GM19397 (cell line): Measurements from ENCODE around the gene MIF4GD.

Source experiments
- ATAC-seq: cut with Tn5 transposase; IDR thresholded peaks from one replicate; pipeline ENCODE4 v1.9.1; 2021; ENCODE audit warnings: mild to moderate bottlenecking, moderate library complexity; ENCODE audit not compliant: unreplicated experiment

The MIF4GD gene

GRCh38 chr17:75238020-75238580, 32.9 kb downstream of the MIF4GD start:
- ATAC-seq = no peak

DNA sequence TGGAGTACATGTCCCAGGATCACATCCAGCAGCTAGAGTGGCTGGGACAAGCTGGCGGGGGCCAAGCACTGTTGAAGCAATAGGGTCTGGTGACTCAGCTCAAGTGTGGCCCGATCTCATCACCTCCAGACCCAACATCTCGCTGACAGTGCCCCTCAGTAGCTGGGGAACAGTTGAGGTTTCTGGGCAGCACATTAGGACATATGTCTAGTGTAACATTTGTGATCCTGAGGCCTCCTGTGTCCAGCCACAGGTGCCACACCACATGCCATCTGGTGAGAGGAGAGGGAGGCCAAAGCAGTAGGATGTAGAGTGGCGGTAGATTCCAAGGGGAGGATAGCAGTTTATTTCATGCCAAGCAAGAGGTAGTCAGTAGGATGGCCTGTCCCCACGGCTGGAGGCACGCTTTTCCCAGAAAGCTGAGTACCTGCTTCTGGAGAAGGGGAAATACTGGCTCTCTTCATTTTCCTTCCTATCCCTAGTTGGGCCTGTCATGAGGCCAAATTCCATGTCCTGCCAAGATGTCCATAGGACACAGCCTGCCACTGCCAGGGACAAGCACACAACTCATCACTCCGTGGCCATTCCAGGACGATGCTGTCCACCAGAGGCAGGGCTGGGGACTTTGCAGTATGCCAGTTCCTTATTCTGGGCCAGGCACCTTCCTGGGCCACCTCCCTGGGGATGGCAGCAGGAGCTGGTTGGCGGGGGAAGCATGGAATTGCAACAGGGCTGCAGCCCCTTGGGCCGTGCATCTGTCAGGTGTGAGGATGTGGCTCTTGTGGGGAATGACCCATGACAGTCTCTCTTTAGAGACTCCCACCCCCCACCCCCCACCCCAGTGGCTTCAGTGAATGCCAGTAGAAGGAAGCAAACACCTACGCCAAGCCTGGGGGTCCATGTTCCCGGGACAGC, 33.7 kb downstream of the MIF4GD start:
- no peak for ATAC-seq

- ATAC-seq = no peak
Measured at GRCh38 chr17:75232786-75233185, 38.2 kb downstream of the MIF4GD start.

- no peak for ATAC-seq
Measured at GRCh38 chr17:75231741-75232464, 39.1 kb downstream of the MIF4GD start.

- no peak for ATAC-seq
Measured at GRCh38 chr17:75231071-75231470, 40.0 kb downstream of the MIF4GD start.

DNA sequence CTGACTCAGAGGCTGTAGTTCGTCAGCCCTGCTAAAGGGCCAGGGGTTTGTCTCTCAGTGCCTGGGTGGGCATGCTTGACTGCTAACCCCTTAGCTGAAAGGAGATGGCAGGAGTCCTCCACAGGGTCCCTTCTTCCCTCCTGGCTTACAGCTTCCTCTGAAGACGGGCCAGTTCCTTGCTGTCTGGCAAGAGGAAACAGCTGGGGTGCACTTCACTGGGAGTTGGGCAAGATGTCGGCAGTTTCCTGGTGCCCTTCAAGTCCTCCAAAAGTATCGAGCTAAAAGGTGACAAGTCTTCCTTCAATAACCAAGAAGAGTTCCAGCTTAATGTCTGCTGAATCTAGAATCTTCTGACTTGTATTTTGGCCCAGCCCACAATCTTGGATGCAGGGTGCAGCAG, 42.2 kb downstream of the MIF4GD start:
- ATAC-seq = no peak

DNA sequence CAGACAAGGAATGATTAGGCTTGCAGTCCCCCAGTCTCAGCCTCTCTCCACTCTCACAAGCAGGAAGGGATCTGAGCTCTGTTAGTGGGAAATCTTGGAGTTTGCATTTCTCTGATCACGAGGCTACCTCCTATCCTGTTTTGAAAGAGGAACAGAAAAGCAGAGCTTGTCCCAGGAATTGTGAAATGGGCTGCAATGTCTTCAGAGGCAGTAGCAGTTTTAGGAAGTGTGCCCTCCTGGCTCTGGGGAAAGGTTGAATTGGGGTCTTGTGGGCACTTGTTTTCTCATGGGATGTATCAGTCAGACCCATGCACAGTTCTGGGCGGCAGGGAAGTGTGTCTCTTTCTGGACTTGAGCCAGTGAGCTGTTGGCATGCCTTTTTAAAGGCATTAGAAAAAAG, 42.7 kb downstream of the MIF4GD start:
- ATAC-seq = no peak

- no peak for ATAC-seq
Measured at GRCh38 chr17:75227729-75228128, 43.3 kb downstream of the MIF4GD start.

DNA sequence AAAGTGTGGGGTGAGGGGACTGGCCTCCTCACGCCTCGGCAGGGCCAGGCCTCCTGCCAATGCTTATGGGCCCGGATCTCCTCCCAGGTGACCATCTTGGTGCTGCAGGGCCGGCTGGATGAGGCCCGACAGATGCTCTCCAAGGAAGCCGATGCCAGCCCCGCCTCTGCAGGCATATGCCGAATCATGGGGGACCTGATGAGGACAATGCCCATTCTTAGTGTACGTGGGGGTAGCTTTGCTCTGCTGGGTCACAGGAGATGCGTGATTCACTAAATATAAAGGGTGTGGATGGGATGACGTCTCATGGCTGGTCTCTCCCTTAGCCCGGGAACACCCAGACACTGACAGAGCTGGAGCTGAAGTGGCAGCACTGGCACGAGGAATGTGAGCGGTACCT, 46.0 kb downstream of the MIF4GD start:
- ATAC-seq = no peak

DNA sequence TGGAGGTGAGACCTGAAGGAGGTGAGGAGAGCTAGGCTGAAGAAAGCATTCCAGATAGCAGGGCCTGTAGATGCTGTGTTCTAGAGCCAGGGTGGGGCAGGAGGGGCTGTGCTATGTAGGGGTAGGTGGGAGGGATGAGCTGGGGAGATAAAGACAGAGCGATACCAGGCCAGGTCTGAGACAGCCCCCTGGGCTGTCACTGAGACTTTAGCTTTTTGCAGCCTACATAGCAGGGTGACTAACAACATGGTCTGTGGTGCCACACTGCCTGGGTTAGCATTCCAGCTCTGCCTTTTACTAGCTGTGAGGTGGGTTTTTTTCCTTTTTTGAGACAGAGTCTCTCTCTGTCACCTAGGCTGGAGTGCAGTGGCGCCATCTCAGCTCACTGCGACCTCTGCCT, 51.2 kb downstream of the MIF4GD start:
- ATAC-seq = no peak

- ATAC-seq = no peak
Measured at GRCh38 chr17:75218131-75218530, 52.9 kb downstream of the MIF4GD start.
